Ramos (cell line): ENCODE results near the gene MOV10L1.
"Not testable (repeated sequence)": the region's sequence is repeated elsewhere in the genome, so short reads cannot be mapped to it uniquely, and the experiment has no call there.

Experiments
- in situ Hi-C: fragments of 300-500 bp; cut with MboI; formaldehyde crosslinking; loops from one replicate; pipeline ENCODE4 v1.14.3; 2022; ENCODE audit warnings: low sequenced_read_pairs; ENCODE audit not compliant: unreplicated experiment

The MOV10L1 gene

DNA sequence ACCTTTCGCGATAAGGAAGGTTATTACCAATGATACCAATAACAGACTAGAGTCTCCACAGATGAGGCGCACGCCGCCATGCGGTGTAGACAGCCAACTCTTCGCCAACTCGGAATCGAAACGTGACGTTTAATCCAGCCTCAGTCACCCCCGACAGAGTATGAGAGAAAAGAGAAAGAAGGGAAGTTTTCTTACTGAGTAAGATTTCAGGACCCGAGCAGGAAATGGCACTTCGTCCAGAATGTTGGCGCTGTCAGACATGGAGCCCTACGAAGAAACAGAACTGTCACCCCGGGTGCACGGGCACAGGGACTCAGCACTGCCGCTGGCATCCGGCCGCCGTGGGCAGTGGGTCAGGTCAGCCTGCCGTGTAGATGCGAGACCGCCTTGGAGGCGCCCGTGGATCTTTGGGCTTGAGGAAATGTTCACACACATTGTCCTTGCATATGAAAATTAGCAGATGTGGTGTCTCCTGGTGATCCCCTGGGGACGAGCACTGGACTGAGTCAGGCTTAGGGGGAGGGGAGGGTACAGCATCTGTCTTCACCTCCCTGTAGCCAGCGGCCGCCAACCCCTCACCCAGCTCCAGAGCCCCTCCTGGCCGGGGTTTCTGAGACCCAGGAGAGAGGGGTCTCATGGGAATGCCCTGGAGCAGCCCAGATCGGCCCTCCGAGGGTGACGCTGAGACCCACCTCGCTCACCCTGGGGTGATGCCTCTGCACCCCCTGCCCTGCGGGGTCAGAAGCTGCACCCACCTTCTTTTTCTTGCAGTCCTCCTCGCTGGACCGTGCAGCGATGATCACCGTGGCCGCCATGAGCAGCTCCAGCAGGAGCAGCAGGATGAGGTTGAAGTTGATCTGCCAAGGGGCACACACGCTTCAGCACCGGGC lies 12.9 kb upstream of the MOV10L1 start:
- in situ Hi-C loops: no loop called here

DNA sequence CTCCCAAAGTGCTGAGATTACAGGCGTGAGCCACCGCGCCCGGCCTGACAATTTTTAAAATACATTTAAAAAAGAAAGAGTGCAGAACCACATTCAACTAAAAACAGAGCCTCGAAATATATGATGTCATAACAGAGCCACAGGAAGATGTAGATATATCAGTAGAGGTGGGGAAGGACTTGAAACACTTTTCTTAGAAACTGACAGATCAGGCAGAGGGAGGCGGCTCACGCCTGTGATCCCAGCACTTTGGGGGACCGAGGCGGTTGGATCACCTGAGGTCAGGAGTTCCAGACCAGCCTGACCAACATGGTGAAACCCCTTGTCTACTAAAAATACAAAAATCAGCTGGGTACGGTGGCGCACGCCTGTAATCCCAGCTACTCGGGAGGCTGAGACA lies 11.6 kb upstream of the MOV10L1 start:
- in situ Hi-C loops: no loop called here

DNA sequence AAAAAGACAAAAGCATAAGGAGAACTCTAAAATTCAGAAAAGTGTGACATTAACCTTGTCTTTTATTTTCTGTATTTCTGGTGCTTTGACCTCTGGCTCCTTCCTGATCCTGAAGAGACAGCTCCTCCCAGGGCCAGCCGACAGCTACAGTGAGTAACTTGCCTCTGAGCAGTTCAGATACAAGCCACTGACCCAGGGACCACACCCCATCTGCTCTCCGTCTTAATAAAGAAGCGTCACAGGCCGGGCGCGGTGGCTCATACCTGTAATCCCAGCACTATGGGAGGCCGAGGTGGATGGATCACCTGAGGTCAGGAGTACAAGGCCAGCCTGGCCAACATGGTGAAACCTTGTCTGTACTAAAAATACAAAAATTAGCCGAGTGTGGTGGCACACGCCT lies 11.0 kb upstream of the MOV10L1 start:
- in situ Hi-C loops: no loop called here

DNA sequence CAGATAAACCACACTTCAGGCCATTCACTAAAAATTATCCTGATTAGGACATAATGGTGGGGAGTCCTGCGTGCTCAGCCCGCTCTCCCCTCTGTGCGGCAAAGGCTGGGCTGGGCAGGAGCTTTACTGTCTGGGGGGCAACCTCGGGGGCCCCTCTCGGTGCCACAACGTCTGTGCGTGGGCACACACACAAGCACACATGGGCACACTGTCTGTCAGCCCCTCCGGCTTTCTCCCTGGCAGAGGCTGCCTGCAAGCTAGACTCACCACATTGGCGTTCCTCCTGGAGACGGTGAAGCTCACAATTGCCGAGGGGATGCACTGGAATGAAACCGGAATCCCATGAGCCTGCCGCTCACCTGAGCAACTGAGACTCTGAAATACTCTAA lies 9.7 kb upstream of the MOV10L1 start:
- in situ Hi-C loops: no loop called here

DNA sequence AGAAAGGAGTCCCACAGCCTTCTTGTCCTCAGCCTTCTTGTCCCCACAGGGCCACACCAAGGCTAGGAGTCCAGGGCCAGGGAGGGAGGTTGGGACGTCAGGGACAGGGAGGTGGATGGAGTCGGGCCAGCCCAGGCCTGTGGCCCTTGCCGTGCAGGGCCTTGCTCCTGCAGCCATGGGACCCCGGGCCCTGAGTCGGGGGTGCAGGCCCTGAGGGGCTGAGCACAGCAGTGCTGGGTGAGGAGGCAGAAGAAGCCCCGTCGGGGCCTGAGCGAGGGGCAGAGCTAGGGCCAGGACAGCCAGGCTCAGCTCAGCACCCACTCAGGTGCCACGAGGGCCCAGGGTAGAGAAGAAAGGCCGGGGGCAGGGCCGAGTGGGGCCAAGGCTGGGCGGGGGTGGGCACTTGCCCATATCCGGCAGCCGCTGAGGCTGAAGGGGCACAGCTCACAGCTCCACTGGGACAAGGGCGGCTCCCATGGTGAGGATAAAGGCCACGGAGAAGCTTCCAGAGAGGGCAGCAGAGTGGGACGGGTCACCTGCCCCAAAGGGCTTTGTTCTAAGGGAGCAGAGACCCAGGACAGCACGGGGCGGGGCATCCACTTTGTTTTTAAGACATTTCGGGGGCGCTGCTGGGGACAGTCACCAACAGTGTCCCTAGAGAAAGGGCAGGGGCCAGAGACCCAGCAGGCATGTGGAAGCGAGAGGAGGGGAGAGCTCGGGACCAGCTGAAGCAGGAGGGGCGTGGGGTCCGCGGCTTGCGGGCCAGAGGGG lies 8.2 kb upstream of the MOV10L1 start:
- in situ Hi-C loops: no loop called here

DNA sequence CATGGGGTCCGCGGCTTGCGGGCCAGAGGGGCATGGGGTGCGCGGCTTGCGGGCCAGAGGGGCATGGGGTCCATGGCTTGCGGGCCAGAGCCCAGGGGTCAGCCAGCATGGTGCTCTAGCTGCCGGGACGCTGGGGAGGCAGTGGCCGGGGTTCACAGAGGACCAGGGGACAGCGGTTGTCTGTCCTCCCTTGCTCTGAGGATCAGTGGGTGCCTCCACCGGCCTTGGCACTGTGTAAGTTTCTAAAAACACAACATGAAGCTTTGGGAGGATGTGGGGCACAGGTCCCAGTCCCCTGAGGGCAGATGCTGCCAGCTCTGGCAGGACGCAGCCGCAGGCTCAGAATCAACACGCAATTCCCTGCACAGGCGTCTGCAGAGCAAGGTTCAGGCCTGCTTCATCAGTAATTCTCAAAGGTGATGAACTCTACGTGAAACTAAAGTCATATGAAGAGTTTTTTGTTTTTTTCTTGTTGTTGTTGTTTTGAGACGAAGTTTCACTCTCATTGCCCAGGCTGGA lies 7.5 kb upstream of the MOV10L1 start:
- in situ Hi-C loops: no loop called here

DNA sequence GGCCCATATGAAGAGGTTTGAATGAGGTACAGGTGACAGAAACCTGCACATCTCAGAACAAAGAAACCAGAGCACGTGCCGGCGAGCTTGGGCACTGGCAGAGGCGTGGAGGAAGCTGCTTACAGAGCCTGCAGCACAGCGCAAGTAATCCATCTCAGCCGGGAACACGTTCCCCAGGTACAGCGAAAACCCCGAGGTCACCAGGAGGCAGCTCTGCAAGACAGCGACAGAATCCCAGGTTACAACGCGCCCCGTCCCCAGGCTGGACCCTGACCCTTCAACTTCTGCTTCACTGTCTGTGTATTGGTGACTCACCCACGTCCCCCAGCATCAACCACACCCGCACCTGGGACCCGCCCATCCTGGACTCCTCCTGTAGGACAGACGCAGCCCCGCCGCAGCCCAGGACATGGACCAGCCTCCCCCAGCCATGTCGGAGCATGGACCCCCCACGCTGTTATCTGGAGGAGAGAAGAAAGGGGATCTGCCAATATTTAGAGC lies 6.8 kb upstream of the MOV10L1 start:
- in situ Hi-C loops: no loop called here

DNA sequence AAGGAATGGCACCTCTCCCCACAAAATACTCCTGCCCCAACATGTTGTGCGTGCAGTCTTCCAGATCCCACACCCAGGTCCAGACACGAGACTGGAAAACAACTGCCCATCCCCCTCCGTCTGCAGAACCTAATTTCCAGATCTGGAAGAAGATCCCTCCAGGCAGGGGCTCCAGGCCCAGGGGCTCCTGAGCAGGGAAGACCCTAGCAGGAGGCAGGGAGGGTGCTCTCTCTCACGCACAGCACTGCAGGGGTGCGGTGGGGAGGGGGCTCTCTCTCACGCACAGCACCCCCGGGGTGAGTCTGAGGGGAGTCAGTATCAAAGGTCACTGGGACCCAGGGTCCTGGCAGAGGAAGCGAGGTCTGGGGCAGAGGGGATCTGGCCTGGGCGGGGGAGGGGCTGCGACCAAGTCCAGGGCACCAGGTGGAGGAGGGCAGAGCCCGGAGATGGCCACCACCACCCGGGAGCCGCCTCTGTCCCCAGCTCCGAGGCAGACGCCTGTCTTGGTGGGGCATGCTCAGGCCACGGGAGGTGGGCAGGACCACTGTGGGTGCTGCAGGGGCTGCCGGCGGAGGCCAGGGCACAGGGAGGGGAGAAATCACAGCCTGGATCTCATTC lies 6.2 kb upstream of the MOV10L1 start:
- in situ Hi-C loops: no loop called here

DNA sequence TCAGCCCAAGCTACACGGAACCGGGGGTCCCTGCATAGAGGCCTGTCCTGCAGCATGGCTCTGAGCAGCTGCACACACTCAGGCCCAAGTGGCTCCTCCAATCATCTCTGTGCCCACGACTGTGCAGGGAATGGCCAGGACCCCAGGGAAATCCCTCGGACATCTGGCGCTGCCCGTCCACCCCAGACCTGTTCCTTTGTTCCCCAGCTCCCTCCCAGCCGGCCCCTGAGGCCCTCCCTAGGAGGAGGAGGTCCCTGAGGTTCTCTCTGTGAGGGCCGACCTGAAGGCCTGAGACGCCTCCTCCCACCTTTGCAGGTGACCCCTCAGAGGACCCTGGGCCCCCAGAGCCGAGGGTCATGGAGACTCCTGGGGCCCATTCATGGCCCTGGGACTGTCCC lies 5.7 kb upstream of the MOV10L1 start:
- in situ Hi-C loops: no loop called here

DNA sequence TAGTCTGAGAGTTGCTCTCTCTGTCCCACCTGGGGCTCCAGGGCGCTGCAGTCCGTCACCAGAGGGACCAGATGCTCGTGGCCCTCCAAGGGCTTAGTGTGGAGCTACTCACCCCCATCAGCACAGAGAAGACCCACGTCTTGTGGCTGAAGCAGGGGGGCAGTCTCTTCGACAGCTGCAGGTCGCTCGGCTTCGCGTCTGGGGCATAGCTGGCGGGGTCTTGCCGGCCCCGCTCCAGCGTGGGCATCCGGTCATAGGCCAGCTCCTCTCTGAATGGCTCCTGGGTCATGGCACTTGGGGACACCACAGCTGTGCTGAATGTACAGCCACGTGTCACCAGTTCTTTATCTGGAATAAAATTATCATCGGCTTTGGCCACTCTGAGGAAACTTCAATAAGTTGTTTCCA lies 5.2 kb upstream of the MOV10L1 start:
- in situ Hi-C loops: no loop called here

DNA sequence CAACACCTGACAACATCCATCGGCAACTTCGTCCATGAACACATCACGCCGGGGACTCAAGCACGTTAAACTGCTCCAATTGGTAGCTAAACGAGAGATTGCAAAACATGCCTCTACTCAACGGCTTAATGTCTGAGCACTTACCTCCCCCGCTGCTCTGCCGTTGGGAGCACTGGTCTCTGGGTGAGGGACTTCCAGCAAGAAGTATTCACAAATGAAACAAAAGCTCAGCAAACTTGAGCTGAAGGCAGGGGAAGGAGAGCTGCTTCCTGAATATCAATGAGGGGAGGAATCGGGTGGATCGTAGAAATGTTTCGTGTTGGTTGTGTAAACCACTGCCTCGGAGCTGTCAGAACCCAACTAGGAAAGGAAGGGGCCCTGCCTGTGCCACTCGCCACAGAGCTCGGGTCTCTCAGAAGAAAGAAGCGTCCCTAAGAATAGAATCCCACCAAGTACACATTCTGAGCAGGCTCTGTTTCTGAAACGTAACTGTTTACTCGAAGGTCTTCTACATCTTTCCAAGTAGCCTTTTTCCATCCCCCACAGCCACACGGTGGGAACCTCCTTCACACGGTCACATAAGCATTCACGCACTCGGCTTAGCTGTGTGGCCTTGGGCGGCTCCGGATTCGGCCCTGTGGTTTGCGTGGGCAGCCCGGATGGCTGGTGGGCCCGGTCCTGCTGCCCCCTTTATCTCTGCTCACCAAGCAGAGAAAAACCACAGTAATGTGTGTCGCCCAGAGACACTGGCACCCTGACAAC lies 4.4 kb upstream of the MOV10L1 start, which contains the start of gene MLC1:
Gene MLC1, minus strand, starts transcription at position 216 of the 762 bp plus-strand sequence. CDS start 524 bp downstream, outside the sequence.
- in situ Hi-C loops: no loop called here

DNA sequence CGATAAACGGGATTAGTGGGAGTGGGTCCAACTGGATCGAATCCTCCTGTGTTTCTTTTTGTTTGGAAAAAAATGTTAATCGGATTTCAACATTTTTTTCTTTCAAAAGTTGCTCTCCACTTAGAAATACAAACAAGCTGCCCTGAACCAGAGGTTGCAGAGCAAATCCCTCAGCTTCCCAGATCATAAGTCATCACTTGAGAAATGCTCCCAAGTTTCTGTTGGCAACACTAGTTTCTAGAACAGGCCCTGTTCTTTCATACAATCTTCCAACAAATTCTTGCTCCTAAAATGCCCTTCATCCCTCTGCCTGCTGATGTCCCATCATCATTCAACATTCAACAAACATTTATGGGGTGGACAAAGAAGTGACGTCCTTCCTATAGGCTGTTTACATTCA lies 3.3 kb upstream of the MOV10L1 start:
- in situ Hi-C loops: no loop called here

DNA sequence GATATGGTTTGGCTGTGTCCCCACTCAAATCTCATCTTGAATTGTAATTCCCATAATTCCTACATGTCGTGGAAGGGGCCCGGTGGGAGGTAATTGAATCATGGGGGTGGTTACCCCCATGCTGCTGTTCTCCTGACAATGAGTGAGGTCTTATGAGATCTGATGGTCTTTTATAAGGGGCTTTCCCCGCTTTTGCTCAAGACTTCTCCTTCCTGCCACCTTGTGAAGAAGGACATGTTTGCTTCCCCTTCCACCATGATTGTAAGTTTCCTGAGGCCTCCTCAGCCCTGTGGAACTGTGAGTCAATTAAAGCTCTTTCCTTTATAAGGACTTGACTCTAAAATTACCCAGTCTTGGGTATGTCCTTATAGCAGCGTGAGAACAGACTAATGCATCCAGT lies 2.8 kb upstream of the MOV10L1 start:
- in situ Hi-C loops: not testable (repeated sequence)

DNA sequence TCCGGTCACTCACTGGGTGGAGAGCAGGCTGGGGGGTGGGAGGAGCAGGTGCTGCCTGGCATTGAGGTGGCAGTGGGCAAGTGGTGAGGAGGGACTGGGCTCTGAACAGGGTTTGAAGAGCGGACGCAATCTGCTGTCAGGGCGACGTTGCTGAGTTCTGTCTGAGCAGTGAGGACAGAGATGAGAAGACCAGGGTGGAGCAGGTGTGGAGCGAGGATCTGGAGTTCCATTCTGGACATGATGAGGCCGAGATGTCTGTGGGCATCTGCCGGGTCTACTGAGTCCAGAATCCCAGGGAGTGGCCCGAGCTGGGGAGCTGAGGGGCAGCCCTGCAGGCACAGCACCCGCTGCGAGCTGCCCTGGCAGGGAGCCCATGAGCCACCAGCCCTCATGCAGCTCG lies 2.2 kb upstream of the MOV10L1 start:
- in situ Hi-C loops: no loop called here

DNA sequence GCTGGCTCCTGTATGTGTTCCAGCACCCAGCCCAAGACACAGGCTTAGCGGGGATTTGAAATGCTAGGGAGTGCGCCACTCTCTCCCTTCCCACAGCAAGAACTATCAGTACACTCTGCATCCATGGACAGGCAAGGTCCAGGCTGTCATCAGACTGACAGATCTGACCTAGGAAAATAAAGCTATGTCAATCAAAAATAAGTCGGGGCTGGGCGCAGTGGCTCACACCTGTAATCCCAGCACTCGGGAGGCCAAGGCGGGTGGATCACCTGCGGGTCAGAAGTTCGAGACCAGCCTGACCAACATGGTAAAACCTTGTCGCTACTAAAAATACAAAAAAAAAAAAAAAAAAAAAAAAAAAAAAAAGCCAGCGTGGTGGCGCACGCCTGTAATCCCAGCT lies 1.7 kb upstream of the MOV10L1 start:
- in situ Hi-C loops: no loop called here

DNA sequence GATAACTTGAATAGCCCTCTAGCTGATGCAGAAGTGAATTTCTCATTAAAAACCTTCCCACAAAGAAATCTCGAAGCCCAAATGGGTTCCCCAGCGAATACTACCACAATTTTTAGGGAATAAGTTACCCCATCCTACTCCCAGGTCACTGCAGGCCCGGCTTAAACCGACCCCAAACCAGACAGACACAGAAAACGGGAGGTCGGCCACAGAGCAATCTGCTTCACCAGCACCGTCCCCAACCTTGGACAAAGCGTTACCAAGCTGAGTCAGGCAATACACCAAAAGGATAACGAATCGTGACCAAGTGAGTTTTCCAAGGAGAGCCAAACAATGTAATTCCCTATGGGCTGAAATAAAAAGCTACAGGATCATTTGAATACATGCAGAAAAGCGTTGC lies 575 bp upstream of the MOV10L1 start:
- in situ Hi-C loops: no loop called here

DNA sequence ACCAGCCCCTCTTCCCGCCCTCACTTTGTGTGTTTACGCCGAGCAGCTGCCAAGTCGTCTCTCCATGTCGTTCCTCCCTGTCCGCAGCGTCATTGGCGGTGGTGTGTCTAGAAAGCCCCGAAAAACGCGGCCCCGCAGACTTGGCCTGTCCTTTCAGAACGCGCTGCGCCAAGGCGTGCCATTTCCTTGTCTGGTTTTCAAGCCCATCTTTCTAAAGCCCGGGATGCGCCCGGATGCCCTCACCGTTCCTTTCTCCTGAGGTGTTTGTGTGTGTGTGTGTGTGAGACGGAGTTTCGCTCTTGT lies 557 bp downstream of the MOV10L1 start:
- in situ Hi-C loops: no loop called here

DNA sequence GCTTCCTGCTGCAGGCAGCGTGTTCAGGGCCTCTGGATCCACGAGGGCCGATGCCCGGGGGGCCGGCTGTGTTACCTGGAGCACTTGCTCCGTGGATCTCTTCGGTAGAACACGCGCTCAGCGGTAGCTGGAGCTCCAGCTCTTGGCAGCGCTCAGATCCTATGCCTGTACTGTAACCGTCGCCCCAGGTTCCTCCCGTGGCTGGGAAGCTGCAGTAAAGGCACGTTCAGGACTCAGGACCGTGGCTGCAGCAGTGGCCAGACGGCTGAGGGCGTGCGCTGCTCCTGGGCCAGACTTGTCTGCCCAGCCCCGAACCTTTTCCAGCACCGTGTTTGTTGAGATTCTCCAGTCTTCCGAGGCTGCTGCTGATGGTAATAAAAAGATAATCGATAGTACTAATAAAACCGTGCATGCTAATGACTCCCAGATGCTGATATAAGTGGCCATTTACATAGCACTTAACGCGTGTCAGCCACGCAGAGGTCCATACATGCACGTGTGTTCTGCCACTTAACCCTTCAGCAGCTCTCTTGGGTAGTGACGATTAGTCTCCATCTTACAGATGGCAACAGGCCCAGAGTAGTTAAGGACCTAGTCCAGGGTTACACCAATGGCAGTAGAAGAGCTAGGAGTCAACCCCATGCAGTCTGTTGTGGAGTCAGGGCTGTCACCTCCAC lies 1.4 kb downstream of the MOV10L1 start:
- in situ Hi-C loops: no loop called here

DNA sequence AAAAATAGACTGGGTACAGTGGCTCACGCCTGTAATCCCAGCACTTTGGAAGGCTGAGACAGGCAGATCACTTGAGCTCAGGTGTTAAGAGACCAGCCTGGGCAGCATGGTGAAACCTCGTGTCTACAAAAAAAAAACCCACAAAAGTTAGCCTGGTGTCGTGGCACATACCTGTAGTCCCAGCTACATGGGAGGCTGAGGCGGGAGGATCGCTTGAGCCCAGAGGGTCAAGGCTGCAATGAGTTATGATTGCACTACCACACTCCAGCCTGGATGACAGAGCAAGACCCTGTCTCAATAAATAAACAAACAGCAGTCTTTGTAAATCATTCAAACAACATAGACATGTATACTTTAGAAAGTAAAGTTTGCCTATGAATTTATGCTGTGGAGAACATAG lies 2.5 kb downstream of the MOV10L1 start:
- in situ Hi-C loops: no loop called here

DNA sequence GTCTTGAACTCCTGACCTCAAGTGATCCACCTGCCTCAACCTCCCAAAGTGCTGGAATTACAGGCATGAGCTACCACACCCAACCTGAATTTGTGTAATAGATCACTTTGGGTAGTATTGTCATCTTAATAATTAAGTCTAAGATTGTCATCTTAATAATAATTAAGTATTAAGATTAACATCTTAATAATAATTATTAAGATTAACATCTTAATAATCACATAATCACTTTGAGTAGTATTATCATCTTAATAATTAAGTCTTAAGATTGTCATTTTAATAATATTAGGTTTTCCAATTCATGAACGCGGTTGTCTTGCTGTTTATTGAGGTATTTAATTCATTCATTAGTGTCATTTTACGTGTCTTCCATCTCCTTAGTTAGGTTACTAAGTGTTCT lies 8.2 kb downstream of the MOV10L1 start:
- in situ Hi-C loops: no loop called here
